ENCODE measurements around the gene NLN. TPM values are rescaled to one million over a fixed set of nuclear protein-coding genes. Genes with fewer than 3 reads are reported as not detected.
"Not testable (repeated sequence)": the region's sequence is repeated elsewhere in the genome, so short reads cannot be mapped to it uniquely, and the experiment has no call there.

The NLN gene
- total RNA-seq, 1 experiment from 2014 or later, result 34.8 TPM

- no peak for DNase-seq
- no TSS peak for BruUV-seq (replicated peaks)
Measured at GRCh38 chr5:65776441-65777141, 54.6 kb downstream of the NLN start.

GRCh38 chr5:65778126-65778525, 56.1 kb downstream of the NLN start:
- no peak overlapping the region for H3K27ac Mint-ChIP-seq (ENCODE audit: unreplicated experiment)
- no peak overlapping the region for H3K4me3 ChIP-seq (ENCODE audit: low read depth, low read length)
- no peaks in the 10 kb centered on the region for H3K27me3 Mint-ChIP-seq (ENCODE audit: insufficient read depth, unreplicated experiment)
- H3K9me3 ChIP-seq, result no peaks in the 10 kb centered on the region
- no peaks in the 10 kb centered on the region for H3K9me3 Mint-ChIP-seq (ENCODE audit: unreplicated experiment)
- ChIA-PET POLR2A (no interaction called here), CTCF (no interaction called here)
- no peak for TF ChIP-seq CTCF (IDR thresholded peaks at IDR 0.05; ENCODE audit: insufficient read depth in 1 of 2, low read depth in 1 of 2, low read length in 1 of 2, severe bottlenecking in 1 of 2, unreplicated experiment in 1 of 2)
- no peaks in the 10 kb centered on the region for H3K4me1 Mint-ChIP-seq (ENCODE audit: low read depth, unreplicated experiment)
- intact Hi-C loops (cut with micrococcal nuclease; ENCODE audit: unreplicated experiment), result no loop called here
- no peak overlapping the region for H3K4me3 Mint-ChIP-seq (ENCODE audit: unreplicated experiment)
- no TSS peak for BruUV-seq (replicated peaks)
- H3K36me3 ChIP-seq (ENCODE audit: control insufficient read depth, insufficient read depth, low read length), result no peaks in the 10 kb centered on the region
- no peaks in the 10 kb centered on the region for H3K4me1 ChIP-seq
- H3K27me3 ChIP-seq (replicated peaks; ENCODE audit: control insufficient read depth, insufficient read depth, low read length), result no peaks in the 10 kb centered on the region
- DNase-seq, result no peak
- H3K36me3 Mint-ChIP-seq (ENCODE audit: insufficient read depth, unreplicated experiment), result peaks cover 22% of the 10 kb centered on the region

More at GRCh38 chr5:65776441-65777141, 54.6 kb downstream of the NLN start:
- no peaks in the 10 kb centered on the region for H3K9me3 Mint-ChIP-seq (ENCODE audit: unreplicated experiment)
- Histone ChIP-seq H3K27me3 (replicated peaks; ENCODE audit: control insufficient read depth, insufficient read depth, low read length) (no peaks in the 10 kb centered on the region), H3K4me1 (no peaks in the 10 kb centered on the region), H3K36me3 (ENCODE audit: control insufficient read depth, insufficient read depth, low read length) (no peaks in the 10 kb centered on the region), H3K4me3 (ENCODE audit: low read depth, low read length) (no peak overlapping the region), H3K9me3 (no peaks in the 10 kb centered on the region)
- H3K27ac Mint-ChIP-seq (ENCODE audit: unreplicated experiment), result no peak overlapping the region
- no peak overlapping the region for H3K4me3 Mint-ChIP-seq (ENCODE audit: unreplicated experiment)
- ChIA-PET POLR2A (no interaction called here), CTCF (no interaction called here)
- H3K36me3 Mint-ChIP-seq (ENCODE audit: insufficient read depth, unreplicated experiment), result peaks cover 22% of the 10 kb centered on the region
- H3K4me1 Mint-ChIP-seq (ENCODE audit: low read depth, unreplicated experiment), result no peaks in the 10 kb centered on the region
- no peak for TF ChIP-seq CTCF (IDR thresholded peaks at IDR 0.05; ENCODE audit: insufficient read depth in 1 of 2, low read depth in 1 of 2, low read length in 1 of 2, severe bottlenecking in 1 of 2, unreplicated experiment in 1 of 2)
- H3K27me3 Mint-ChIP-seq (ENCODE audit: insufficient read depth, unreplicated experiment), result no peaks in the 10 kb centered on the region
- intact Hi-C loops (cut with micrococcal nuclease; ENCODE audit: unreplicated experiment), result no loop called here

GRCh38 chr5:65779643-65780042, 57.6 kb downstream of the NLN start:
- intact Hi-C loops (cut with micrococcal nuclease; ENCODE audit: unreplicated experiment), result no loop called here
- POLR2A ChIA-PET, result no interaction called here
- no peak for TF ChIP-seq CTCF (IDR thresholded peaks at IDR 0.05; ENCODE audit: insufficient read depth in 1 of 2, low read depth in 1 of 2, low read length in 1 of 2, severe bottlenecking in 1 of 2, unreplicated experiment in 1 of 2)
- H3K4me1 ChIP-seq, result no peaks in the 10 kb centered on the region
- Mint-ChIP-seq H3K36me3 (ENCODE audit: insufficient read depth, unreplicated experiment) (peaks cover 22% of the 10 kb centered on the region), H3K27me3 (ENCODE audit: insufficient read depth, unreplicated experiment) (no peaks in the 10 kb centered on the region), H3K4me1 (ENCODE audit: low read depth, unreplicated experiment) (no peaks in the 10 kb centered on the region), H3K9me3 (ENCODE audit: unreplicated experiment) (no peaks in the 10 kb centered on the region), H3K4me3 (ENCODE audit: unreplicated experiment) (no peak overlapping the region), H3K27ac (ENCODE audit: unreplicated experiment) (no peak overlapping the region)
- H3K4me3 ChIP-seq (ENCODE audit: low read depth, low read length), result no peak overlapping the region
- H3K27me3 ChIP-seq (replicated peaks; ENCODE audit: control insufficient read depth, insufficient read depth, low read length), result no peaks in the 10 kb centered on the region
- H3K9me3 ChIP-seq, result no peaks in the 10 kb centered on the region
- CTCF ChIA-PET, result no interaction called here
- no peak for DNase-seq
- H3K36me3 ChIP-seq (ENCODE audit: control insufficient read depth, insufficient read depth, low read length), result no peaks in the 10 kb centered on the region
- no TSS peak for BruUV-seq (replicated peaks)

GRCh38 chr5:65788296-65788695, 66.3 kb downstream of the NLN start:
- H3K27ac Mint-ChIP-seq (ENCODE audit: unreplicated experiment); H3K4me1 ChIP-seq; H3K27me3 Mint-ChIP-seq (ENCODE audit: insufficient read depth, unreplicated experiment); POLR2A ChIA-PET; CTCF ChIA-PET; H3K9me3 ChIP-seq; H3K27me3 ChIP-seq (replicated peaks; ENCODE audit: control insufficient read depth, insufficient read depth, low read length); BruUV-seq (replicated peaks); H3K36me3 Mint-ChIP-seq (ENCODE audit: insufficient read depth, unreplicated experiment); H3K36me3 ChIP-seq (ENCODE audit: control insufficient read depth, insufficient read depth, low read length); intact Hi-C loops (cut with micrococcal nuclease; ENCODE audit: unreplicated experiment); H3K4me3 Mint-ChIP-seq (ENCODE audit: unreplicated experiment); H3K4me3 ChIP-seq (ENCODE audit: low read depth, low read length); DNase-seq; H3K4me1 Mint-ChIP-seq (ENCODE audit: low read depth, unreplicated experiment); H3K9me3 Mint-ChIP-seq (ENCODE audit: unreplicated experiment): not testable (repeated sequence)
